Stomach (tissue), 4 donors: ENCODE results near the gene TBCD.
"Not testable (repeated sequence)": the region's sequence is repeated elsewhere in the genome, so short reads cannot be mapped to it uniquely, and the experiment has no call there.

Experiments used
- CTCF ChIP-seq, 7 experiments: fragments of 450-650 bp in 4 of 7; fragments of 200-600 bp in 3 of 7; sonication (generic) in 3 of 7; IDR thresholded peaks; one replicate each; pipeline ENCODE4 v1.5.1; 2016 to 2019; ENCODE audit warnings: antibody characterized with exemption in 7 of 7, control low read depth in 2 of 7, mild to moderate bottlenecking in 1 of 7
- POLR2AphosphoS5 ChIP-seq, 3 donors: sonication (generic); formaldehyde crosslinking; IDR thresholded peaks; one replicate each; pipeline ENCODE4 v1.6.1; 2016; ENCODE audit warnings: antibody characterized with exemption in 3 of 3

DNA sequence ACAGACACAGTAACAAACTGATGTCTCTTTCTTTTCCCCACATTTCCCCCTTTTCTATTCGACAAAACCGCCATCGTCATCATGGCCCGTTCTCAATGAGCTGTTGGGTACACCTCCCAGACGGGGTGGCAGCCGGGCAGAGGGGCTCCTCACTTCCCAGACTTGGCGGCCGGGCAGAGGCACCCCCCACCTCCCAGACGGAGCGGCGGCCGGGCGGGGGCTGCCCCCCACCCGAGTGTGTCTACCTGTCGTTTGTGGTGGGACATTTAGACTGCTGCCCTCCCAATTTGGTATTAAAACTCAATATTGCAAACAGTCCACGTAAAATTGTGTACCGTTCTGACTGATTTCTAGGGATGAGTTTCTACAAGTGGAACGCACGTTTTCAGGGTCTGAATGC is 22.6 kb downstream of the TBCD start:
- not testable (repeated sequence) for TF ChIP-seq CTCF, POLR2AphosphoS5 (IDR thresholded peaks at IDR 0.05)
